HG03159 (cell line): Measurements from ENCODE around the gene PARS2.
A peak's percentile ranks its signal among the peaks of the same experiment; 100 is the strongest.
"Not testable (repeated sequence)": the region's sequence is repeated elsewhere in the genome, so short reads cannot be mapped to it uniquely, and the experiment has no call there.

ENCODE experiments used
- ATAC-seq: cut with Tn5 transposase; IDR thresholded peaks from one replicate; pipeline ENCODE4 v1.9.1; 2021; ENCODE audit warnings: mild to moderate bottlenecking, moderate library complexity; ENCODE audit not compliant: unreplicated experiment

The PARS2 gene

DNA sequence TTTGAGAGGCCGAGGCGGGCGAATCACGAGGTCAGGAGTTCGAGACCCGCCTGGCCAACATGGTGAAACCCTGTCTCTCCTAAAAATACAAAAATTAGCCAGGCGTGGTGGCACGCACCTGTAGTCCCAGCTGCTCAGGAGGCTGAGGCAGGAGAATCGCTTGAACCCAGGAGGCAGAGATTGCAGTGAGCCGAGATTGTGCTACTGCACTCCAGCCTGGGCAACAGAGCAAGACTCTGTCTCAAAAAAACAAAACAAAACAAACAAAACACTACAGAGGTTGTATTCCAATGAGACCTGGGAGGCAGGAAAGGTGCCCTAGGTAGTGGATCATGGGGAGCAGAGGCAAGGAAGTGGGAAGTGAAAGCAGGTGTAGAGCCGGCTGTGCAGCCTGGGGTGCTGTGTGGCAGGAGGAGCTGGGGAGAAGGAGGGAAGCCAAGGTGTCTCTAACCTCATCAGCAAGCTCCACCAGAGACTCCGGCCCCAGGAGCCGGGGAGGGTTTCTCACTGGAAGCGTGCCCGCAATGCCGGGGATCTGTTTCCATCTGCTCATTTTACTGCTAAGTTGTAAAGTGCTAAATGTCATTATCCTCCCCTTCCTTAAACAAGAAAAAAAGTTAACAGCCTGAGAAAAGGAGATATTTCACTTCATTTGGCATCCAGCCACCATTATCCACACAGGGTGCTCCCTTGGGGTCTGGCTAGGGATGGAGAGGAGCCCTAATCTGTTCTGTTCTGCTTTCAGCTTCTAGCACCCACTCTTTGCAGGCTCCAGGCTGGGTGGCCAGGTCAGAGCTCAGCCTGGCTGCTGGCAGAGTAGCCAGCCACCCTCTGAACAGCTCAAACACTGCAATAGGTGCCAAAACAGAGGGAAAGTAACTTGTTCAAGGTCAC lies 11.8 kb upstream of the PARS2 start:
- not testable (repeated sequence) for ATAC-seq

GRCh38 chr1:54774820-54775498 lies 10.6 kb upstream of the PARS2 start:
- ATAC-seq, result no peak

DNA sequence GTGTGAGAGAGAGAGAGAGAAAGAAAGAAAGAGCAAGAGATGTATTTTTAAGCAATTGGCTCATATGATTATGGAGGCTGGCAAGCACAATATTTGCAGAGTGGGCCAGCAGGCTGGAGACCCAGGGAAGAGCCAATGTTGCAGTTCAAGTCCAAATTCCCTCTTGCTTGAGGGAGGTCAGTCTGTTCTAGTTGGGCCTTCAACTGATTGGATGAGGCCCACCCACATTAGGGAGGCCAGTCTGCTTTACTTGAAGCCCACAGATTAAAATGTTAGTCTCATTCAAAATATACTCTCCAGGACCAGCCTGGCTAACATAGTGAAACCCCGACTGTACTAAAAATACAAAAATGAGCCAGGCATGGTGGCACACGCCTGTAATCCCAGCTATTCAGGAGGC lies 8.6 kb upstream of the PARS2 start:
- no peak for ATAC-seq

DNA sequence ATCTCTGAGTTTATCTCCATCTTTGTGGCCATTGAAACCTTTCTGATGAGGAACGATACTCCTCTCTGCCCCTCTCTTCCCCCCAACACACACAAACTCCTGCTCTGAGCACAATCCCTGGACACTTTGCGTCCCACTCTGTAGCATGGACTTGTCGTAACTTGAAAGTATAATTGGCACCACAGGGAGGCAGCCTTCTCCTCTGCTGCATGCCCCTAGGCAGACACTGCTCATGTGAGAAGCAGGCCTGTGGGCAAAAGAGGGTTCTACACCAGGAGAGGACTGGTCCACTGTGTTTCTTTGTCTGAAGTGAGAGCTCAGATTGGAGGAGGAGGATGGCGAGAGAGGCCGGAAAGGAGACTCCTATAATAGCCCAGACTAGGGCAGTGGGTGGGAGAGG lies 3.8 kb upstream of the PARS2 start:
- no peak for ATAC-seq

- no peak for ATAC-seq
These were observed 3.2 kb upstream of the PARS2 start for GRCh38 chr1:54767526-54767925.

- no peak for ATAC-seq
These were observed 2.4 kb upstream of the PARS2 start for GRCh38 chr1:54766726-54767125.

DNA sequence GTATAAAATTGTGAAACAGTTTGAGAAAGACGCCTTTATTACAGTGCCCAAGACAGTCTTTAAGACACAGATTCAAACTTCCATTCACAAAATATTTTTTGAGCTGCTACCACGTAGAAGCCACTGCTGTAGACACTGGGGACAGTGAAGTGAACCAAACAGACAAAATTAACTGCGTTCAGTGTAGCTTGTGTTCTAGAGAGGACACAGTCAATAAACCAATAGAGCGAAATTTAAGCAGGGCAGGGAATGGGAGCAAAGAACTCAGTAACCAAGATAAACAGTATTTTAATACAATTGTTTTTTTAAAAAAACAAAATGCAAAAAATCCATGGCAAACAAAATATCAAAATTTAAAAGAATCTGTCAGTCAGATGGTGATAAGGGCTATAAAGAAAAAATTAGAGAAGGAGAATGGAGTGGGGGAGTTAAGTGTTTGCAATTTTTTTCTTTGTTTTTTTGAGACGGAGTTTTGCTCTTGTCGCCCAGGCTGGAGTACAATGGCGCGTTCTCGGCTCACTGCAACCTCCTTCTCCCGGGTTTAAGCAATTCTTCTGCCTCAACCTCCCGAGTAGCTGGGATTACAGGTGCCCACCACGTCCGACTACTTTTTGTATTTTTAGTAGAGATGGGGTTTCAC lies 719 bp upstream of the PARS2 start:
- peak; percentile 11 for ATAC-seq

DNA sequence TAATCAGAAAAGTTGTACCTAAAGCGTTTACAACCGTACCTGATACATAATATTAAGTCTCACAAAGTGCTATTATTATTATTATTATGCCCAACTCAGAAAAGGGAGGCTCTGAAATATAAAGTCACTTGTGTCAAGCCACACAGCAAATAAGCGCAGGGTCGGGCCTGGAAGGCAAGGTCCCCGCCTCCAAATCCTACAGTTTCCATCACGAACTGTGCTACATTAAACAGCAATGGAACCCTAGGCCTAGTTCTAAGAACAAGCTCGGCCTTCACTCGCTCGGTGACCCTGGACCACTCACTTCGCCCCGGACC lies 549 bp downstream of the PARS2 start:
- no peak for ATAC-seq

- ATAC-seq, result no peak
These were observed 5.5 kb downstream of the PARS2 start for GRCh38 chr1:54758678-54759348.

GRCh38 chr1:54757833-54758232 lies 6.5 kb downstream of the PARS2 start:
- no peak for ATAC-seq

GRCh38 chr1:54754486-54755285 lies 9.6 kb downstream of the PARS2 start:
- no peak for ATAC-seq

DNA sequence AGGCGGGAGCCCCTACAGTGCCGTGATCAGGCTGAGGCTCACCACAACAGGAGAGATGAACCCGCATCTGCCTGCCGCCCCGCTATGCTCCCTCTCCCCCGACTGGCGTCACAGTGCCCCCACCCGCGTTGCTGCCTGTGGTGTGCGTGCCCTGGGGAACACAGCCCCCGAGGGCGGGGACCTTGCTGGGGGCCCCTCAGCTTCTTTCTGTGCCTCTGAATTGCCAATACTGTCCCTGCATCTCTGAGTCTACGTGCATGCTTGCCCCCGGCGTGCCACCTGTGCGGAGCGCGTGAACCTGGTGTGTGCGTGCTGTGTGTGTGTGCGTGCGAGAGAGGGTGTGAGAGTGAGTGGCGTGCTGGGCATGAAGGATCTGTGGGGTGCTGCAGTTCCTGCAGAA lies 10.3 kb downstream of the PARS2 start:
- ATAC-seq, result no peak

DNA sequence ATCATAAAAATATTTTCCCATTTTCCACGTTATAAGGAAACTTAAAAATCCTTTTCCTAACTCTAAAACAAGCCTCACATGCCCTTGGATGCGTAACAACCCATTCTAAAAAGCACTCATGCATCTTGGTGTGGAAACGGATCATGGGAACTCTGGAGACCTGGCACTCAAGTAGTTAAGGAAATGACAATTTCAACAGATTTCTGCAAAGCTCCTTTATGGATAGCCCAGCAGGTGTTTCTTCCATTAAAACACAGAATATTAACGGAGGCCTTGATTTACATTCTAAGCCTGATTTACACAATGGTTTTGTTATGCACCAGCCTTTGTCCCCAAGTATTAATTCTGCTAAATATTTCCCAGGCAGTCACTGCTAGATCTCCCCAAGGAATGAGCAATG lies 12.9 kb downstream of the PARS2 start:
- ATAC-seq, result no peak

- ATAC-seq, result no peak
These were observed 13.7 kb downstream of the PARS2 start for GRCh38 chr1:54750596-54750995.

DNA sequence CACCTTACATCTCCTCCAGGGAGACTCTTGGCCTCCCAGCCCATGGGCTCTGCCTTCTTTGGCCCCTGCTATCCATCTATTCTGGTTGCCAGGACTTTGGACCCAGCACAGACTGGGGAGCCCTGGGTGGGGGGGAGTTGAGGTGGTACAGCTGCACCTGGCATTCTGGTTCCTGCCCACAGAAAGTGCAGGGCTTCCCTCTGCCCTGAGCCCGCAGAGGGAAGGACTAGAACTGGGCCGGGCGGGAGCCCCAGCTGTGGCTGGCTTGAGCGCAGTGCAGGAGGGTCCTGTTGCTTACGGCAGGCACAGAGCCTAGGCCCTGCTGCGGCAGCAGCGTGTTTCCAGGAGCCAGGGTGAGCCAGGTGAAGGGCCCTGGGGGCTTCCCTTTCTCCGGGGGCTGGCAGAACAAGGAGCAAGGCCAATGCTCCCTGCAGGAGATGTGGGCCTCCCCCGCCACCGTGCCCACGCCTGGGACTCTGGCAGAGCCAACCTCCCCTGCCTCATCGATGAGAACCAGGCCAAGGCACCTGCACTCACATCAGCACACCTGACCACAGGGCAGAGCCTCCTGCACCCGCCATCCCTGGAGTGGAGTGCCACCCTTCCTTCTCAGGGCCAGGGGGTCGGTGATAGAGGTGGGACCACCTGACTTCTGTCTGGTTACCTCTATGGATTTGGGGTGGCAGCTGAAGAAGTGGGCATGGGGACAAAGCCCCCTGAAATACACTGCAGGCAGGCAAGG lies 16.1 kb downstream of the PARS2 start:
- no peak for ATAC-seq

GRCh38 chr1:54745864-54746263 lies 18.5 kb downstream of the PARS2 start:
- ATAC-seq, result no peak

DNA sequence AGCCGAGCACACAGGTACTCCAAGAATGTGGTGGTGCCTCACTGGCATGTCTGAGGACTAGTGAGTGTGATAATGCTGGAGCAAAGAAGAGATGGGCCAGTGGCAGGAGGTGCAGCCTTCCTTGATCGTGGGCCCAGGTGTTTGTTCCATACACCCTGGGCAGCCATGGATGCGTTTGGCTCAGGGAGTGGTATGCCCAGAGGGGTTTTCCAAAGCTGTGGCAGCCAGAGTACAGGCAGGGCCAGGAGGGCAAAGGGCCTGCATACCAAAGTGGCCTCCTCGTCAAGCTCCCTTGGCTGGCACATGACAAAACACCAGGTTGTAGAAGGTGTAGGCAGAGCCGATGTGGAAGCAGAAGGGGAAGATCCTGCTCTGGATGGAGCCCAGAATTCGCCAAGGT lies 19.0 kb downstream of the PARS2 start:
- ATAC-seq, result no peak

GRCh38 chr1:54744696-54745095 lies 19.6 kb downstream of the PARS2 start:
- ATAC-seq, result no peak

- ATAC-seq, result no peak
These were observed 20.7 kb downstream of the PARS2 start for GRCh38 chr1:54743416-54744226.
